Breast epithelium (tissue), 3 donors: ENCODE measurements around the gene XYLT1.

ENCODE experiments used
- CTCF ChIP-seq, 3 donors: fragments of 450-650 bp; IDR thresholded peaks; one replicate each; pipeline ENCODE4 v1.5.1; 2016 to 2017; ENCODE audit warnings: antibody characterized with exemption in 3 of 3, mild to moderate bottlenecking in 3 of 3, moderate library complexity in 3 of 3
- POLR2A ChIP-seq: fragments of 450-650 bp; IDR thresholded peaks from one replicate; pipeline ENCODE4 v1.6.1; 2016; ENCODE audit warnings: antibody characterized with exemption, mild to moderate bottlenecking, moderate library complexity
- POLR2AphosphoS5 ChIP-seq, 3 donors: sonication (generic); formaldehyde crosslinking; IDR thresholded peaks; one replicate each; pipeline ENCODE4 v1.6.1; 2017; ENCODE audit warnings: antibody characterized with exemption in 3 of 3

- TF ChIP-seq CTCF (IDR thresholded peaks at IDR 0.05) (no peak), POLR2A (no peak), POLR2AphosphoS5 (IDR thresholded peaks at IDR 0.05) (no peak)
Observed at GRCh38 chr16:17518441-17518840, 47.7 kb upstream of the XYLT1 start.
